ENCODE measurements around the gene CASP12.

- TF ChIP-seq, protein P1, sequence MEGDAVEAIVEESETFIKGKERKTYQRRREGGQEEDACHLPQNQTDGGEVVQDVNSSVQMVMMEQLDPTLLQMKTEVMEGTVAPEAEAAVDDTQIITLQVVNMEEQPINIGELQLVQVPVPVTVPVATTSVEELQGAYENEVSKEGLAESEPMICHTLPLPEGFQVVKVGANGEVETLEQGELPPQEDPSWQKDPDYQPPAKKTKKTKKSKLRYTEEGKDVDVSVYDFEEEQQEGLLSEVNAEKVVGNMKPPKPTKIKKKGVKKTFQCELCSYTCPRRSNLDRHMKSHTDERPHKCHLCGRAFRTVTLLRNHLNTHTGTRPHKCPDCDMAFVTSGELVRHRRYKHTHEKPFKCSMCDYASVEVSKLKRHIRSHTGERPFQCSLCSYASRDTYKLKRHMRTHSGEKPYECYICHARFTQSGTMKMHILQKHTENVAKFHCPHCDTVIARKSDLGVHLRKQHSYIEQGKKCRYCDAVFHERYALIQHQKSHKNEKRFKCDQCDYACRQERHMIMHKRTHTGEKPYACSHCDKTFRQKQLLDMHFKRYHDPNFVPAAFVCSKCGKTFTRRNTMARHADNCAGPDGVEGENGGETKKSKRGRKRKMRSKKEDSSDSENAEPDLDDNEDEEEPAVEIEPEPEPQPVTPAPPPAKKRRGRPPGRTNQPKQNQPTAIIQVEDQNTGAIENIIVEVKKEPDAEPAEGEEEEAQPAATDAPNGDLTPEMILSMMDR (IDR thresholded peaks at IDR 0.05), result no peak
- no peak for TF ChIP-seq POLR2AphosphoS5 (IDR thresholded peaks at IDR 0.05)
- TF ChIP-seq POLR2A (IDR thresholded peaks at IDR 0.05), result no peak
These were observed 25.0 kb downstream of the CASP12 start for GRCh38 chr11:104873252-104873651.

Measured in suprapubic skin (tissue), 4 donors.